Measurements from ENCODE around the gene PTPRN2.

GRCh38 chr7:158283016-158283974 lies 304.3 kb downstream of the PTPRN2 start:
- no peak for TF ChIP-seq CTCF (IDR thresholded peaks at IDR 0.05)
- no peak for TF ChIP-seq POLR2A (IDR thresholded peaks at IDR 0.05)
